Smooth muscle cell (in vitro differentiated cells): ENCODE results near the gene PARD3. TPM values are rescaled to one million over a fixed set of nuclear protein-coding genes. Genes with fewer than 3 reads are reported as not detected.

ENCODE experiments used
- DNase-seq: peaks from one replicate; lab custom pipeline; 2025; ENCODE audit not compliant: unreplicated experiment; lab: John Stamatoyannopoulos, UW
- H2AFZ ChIP-seq: fragments of 200-600 bp; sonication (generic); 2 replicates; pipeline ENCODE4 v1.6.0; 2016; ENCODE audit warnings: antibody characterized with exemption, low read depth, mild to moderate bottlenecking
- H3F3A ChIP-seq: fragments of 200-600 bp; sonication (generic); 2 replicates; pipeline ENCODE4 v1.6.0; 2017; ENCODE audit warnings: antibody characterized with exemption, low read depth
- H3K27ac ChIP-seq: fragments of 200-600 bp; sonication (generic); 2 replicates; pipeline ENCODE4 v1.5.1; 2016; ENCODE audit warnings: low read depth, mild to moderate bottlenecking
- H3K27me3 ChIP-seq: fragments of 200-600 bp; sonication (generic); 2 replicates; pipeline ENCODE4 v1.6.1; 2016; ENCODE audit warnings: low read depth, mild to moderate bottlenecking
- H3K36me3 ChIP-seq: fragments of 200-600 bp; sonication (generic); 2 replicates; pipeline ENCODE4 v1.5.1; 2016; ENCODE audit warnings: low read depth
- H3K4me1 ChIP-seq: fragments of 200-600 bp; sonication (generic); 2 replicates; pipeline ENCODE4 v1.5.1; 2016; ENCODE audit warnings: low read depth
- H3K4me2 ChIP-seq: fragments of 200-600 bp; sonication (generic); 2 replicates; pipeline ENCODE4 v1.6.0; 2016; ENCODE audit warnings: mild to moderate bottlenecking
- H3K4me3 ChIP-seq: fragments of 200-600 bp; sonication (generic); 2 replicates; pipeline ENCODE4 v1.5.1; 2016; ENCODE audit warnings: mild to moderate bottlenecking
- H3K79me2 ChIP-seq: fragments of 200-600 bp; sonication (generic); 2 replicates; pipeline ENCODE4 v1.6.0; 2016; ENCODE audit warnings: low read depth, mild to moderate bottlenecking
- H3K9ac ChIP-seq: fragments of 200-600 bp; sonication (generic); 2 replicates; pipeline ENCODE4 v1.6.0; 2016; ENCODE audit warnings: low read depth
- H3K9me3 ChIP-seq: fragments of 200-600 bp; sonication (generic); replicated peaks from 2 replicates; pipeline ENCODE4 v1.5.1; 2016; ENCODE audit warnings: low read depth
- H4K20me1 ChIP-seq: fragments of 200-600 bp; sonication (generic); 2 replicates; pipeline ENCODE4 v1.6.0; 2016; ENCODE audit warnings: low read depth
- WGBS: methylation state at CpG from one replicate; pipeline ENCODE4 v1.1.7; 2016; ENCODE audit warnings: low lambda C conversion rate; 5-methylcytosine and 5-hydroxymethylcytosine counted together
- polyA plus RNA-seq: library from polyadenylated mRNA; unstranded; fragments of >200 nt; fragmentation: Nextera tagmentation; extraction: Ambion mirVana; gene quantifications from 2 replicates; pipeline ENCODE4 v1.2.1, GENCODE V29; 2016
- total RNA-seq: library from RNA; depleted of rRNA; stranded (reverse); fragments of >200 nt; gene quantifications from 2 replicates; pipeline ENCODE4 v1.2.3, GENCODE V29; 2014
- TF ChIP-seq, protein P1 (sequence below): fragments of 200-600 bp; sonication (generic); IDR thresholded peaks from 2 replicates; pipeline ENCODE4 v1.5.1; 2017; ENCODE audit warnings: borderline replicate concordance, mild to moderate bottlenecking, antibody characterized with exemption; ENCODE audit not compliant: insufficient read depth, poor library complexity, severe bottlenecking

The PARD3 gene
- total and polyA plus RNA-seq, 2 experiments from 2014 or later = 17.5 to 26.0 TPM

DNA sequence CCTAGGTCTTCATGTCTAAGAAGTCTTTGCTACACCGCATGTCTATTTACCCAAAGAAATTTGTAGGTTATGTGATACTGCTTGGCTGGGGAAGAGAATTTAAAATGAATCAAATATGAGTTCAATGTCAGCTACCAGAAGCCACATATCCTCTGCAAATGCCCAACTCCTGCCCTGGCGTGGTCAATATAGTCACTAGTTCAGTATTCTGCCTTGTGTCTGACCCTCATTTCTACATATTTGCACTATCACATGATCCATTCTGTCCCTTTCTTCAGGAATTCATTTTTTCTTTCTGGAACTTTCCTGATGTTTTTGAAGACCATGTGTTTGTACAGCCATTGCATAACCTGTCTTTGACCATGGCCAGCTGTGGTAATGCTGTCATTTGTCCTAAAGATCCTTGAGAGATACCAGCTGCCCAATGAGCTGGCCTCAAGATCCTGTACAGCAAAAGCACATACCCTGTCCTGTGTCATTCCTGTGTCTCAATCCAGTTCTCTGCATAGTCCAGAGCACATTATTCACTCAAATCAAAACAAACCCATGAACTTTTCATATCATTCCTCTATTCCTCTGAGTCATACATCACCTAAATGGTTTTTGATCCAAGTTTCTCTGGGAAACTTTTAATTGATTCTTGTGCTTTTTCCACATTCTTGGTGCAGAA lies 524.5 kb downstream of the PARD3 start:
- Histone ChIP-seq H3K27ac (no peak overlapping the region), H4K20me1 (no peaks in the 10 kb centered on the region), H3K9ac (no peak overlapping the region), H3K36me3 (no peaks in the 10 kb centered on the region), H3K4me3 (no peak overlapping the region), H3K9me3 (no peaks in the 10 kb centered on the region), H3K4me2 (no peak overlapping the region), H3K79me2 (no peaks in the 10 kb centered on the region), H3K4me1 (peaks cover 11% of the 10 kb centered on the region), H2AFZ (no peak overlapping the region), H3K27me3 (no peaks in the 10 kb centered on the region), H3F3A (peaks cover 11% of the 10 kb centered on the region)
- 96% methylated on average over 2 of the region's 2 CpGs for WGBS
- TF ChIP-seq, protein P1, sequence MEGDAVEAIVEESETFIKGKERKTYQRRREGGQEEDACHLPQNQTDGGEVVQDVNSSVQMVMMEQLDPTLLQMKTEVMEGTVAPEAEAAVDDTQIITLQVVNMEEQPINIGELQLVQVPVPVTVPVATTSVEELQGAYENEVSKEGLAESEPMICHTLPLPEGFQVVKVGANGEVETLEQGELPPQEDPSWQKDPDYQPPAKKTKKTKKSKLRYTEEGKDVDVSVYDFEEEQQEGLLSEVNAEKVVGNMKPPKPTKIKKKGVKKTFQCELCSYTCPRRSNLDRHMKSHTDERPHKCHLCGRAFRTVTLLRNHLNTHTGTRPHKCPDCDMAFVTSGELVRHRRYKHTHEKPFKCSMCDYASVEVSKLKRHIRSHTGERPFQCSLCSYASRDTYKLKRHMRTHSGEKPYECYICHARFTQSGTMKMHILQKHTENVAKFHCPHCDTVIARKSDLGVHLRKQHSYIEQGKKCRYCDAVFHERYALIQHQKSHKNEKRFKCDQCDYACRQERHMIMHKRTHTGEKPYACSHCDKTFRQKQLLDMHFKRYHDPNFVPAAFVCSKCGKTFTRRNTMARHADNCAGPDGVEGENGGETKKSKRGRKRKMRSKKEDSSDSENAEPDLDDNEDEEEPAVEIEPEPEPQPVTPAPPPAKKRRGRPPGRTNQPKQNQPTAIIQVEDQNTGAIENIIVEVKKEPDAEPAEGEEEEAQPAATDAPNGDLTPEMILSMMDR = no peak
- no peak for DNase-seq

DNA sequence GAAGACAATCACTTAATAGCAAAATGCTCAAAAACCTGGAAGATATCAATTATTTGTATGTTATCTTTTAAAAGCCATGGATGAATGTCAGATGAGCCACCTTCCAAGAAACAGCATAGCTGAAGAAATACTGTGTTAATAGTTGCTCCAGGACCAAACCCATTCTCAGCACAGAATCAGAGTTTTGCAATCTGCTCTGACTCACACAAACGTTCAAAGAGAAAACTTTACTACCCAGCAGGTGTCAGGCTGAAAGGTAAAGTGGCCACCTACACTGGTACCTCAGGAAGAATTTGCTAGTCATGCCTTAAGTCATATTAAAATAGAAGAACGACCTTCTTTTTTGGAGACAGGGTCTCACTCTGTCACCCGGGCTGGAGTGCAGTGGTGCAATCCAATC lies 526.5 kb downstream of the PARD3 start:
- Histone ChIP-seq H2AFZ (no peak overlapping the region), H3K79me2 (no peaks in the 10 kb centered on the region), H3K4me1 (peaks cover 11% of the 10 kb centered on the region), H3F3A (peaks cover 8% of the 10 kb centered on the region), H3K36me3 (no peaks in the 10 kb centered on the region), H4K20me1 (no peaks in the 10 kb centered on the region), H3K4me2 (no peak overlapping the region), H3K9ac (no peak overlapping the region), H3K4me3 (no peak overlapping the region), H3K9me3 (no peaks in the 10 kb centered on the region), H3K27me3 (no peaks in the 10 kb centered on the region), H3K27ac (no peak overlapping the region)
- 51% methylated on average over 3 of the region's 3 CpGs for WGBS
- DNase-seq = no peak
- TF ChIP-seq, protein P1 = no peak

DNA sequence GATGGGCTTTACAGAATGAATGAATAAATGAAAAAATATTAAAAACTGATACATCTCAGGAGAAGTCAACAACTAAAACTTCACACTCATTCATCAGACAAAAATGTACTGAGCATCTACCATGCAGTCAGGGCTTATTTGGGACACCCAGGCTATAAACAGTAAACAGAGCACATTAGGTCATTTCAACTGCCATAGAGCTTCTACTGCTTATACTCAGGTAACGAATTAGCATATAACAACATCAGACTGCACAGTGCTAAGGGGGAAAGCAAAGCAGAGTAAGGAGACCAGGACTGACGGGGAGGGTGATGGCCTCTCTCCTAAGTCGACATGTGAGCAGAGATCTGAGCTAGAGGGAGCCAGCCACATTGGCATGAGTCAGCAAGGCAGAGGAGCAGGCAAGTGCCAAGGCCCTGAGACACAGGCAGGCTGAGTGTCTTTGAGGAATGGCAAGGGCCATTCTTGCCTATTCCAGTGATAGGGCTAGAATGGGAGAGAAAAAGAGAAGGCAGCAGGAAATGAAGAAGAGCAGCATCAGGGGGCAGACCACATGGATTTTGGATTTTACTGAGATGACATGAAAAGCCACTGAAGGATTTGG lies 528.9 kb downstream of the PARD3 start:
- TF ChIP-seq, protein P1 = no peak
- no peak for DNase-seq
- Histone ChIP-seq H2AFZ (no peak overlapping the region), H3F3A (peaks cover 5% of the 10 kb centered on the region), H3K9ac (no peak overlapping the region), H3K4me2 (no peak overlapping the region), H3K27me3 (no peaks in the 10 kb centered on the region), H4K20me1 (no peaks in the 10 kb centered on the region), H3K36me3 (no peaks in the 10 kb centered on the region), H3K4me3 (no peak overlapping the region), H3K9me3 (no peaks in the 10 kb centered on the region), H3K4me1 (peaks cover 2% of the 10 kb centered on the region), H3K27ac (no peak overlapping the region), H3K79me2 (no peaks in the 10 kb centered on the region)
- 60% methylated on average over 3 of the region's 3 CpGs for WGBS
